HG03565 (cell line): ENCODE data around the gene MINDY2.
"Not testable (repeated sequence)": the region's sequence is repeated elsewhere in the genome, so short reads cannot be mapped to it uniquely, and the experiment has no call there.

Experiments
- ATAC-seq: cut with Tn5 transposase; IDR thresholded peaks from one replicate; pipeline ENCODE4 v1.9.1; 2021; ENCODE audit warnings: mild to moderate bottlenecking, moderate library complexity; ENCODE audit not compliant: unreplicated experiment

MINDY2 gene

DNA sequence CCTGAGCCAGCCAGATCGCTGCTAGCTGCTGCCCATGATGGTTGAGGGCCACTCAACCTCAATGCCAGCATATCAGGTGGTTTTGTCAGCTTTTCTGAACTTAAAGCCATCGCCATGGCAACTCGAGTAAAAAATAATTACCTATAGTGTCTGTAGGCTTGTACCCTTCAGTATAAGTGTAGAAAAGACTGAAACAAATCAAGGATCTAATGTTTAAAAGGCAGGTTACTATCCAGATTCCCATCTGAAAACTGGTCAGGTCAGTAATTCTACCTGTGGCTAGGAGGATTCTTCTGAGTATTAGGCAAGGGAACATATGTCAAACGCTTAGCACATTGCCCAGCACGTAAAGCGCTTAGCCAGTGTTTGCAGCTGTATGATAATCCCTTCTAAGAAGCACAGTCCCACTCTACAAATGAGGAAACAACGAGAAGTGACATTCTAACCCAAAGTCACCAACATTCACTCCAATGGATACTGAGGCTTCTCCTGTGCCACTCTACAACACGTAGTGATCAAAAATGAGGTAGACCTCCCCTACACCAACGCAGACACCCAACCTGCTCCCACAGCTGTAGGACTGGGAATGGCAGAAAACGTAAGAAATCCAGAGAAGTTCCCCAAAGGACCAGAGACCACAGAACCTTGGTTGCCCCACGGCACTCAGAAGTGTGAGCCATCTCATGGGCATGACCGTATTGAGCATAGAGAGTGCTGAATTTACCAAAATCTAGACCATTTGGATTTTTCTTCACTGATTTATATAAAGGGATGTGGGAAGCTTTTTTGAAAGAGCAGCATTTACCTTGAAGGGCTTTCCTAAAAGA, 107.1 kb downstream of the MINDY2 start:
- ATAC-seq: no peak

DNA sequence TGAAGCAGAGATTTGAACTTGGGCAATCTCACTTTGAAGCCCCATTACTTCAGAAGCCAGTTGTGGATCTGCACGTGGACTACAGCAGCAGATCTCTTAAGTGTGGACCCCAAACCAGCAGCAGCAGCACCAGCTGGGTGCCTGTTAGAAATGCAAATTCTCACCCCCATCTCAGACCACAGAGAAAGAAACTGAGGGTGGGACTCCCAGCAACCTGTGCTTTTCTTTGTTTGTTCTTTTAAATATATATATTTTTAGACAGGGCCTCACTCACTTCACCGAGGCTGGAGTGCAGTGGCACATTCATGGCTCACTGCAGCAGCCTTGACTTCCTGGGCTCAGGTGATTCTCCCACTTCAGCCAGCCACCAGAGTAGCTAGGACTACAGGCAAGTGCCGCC, 109.2 kb downstream of the MINDY2 start:
- no peak for ATAC-seq

DNA sequence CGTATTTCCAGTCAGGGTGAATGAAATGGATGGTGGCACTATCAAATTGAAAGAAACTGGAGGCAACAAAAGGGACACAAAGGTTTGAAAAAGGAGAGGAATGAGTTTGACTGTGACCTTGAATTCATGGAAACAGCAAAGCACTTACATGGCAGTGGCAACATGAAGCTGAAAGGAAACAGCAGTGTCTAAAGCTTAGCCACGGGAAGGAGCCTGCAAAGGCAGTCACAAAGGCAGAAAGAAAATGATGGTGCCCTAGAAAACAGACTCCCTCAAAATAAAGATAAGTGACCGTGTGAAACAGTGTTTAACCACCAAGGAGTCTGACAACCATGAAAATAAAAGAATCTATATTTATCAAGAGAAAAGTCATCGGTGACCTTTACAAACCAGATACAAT, 111.1 kb downstream of the MINDY2 start:
- ATAC-seq: no peak

DNA sequence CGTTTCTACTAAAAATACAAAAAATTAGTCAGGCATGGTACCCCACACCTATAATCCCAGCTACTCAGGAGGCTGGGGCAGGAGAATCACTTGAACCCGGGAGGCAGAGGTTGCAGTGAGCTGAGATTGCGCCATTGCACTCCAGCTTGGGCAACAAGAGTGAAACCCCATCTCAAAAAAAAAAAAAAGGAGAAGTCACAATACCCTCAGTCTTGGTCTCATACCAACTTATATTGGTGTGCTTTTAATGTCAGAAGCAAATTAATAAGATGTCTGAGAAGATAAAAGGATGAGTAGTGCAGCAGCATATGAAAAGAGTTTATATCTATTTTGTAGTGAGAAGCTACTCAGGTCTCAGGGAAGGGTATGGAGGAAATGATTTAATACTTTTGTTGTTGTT, 112.8 kb downstream of the MINDY2 start:
- ATAC-seq: not testable (repeated sequence)

DNA sequence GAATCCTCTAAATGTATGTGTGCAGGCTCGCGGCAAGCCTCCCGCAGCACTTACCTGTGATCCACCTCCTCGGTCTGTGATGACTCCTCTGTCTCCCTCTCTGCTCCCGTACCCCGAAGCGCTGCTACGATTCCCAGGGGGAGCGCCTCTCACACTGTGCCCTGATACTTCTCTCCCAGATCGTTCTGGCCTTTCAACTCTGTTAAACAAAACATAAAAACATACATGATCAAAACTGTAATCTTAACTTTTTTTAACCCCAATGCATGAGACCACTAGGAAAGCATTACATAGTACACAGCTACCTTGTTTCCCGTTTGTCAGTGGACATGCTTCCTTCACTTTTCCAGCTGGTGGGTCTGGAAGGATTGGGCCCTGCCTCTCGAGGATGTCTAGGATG, 115.8 kb downstream of the MINDY2 start:
- ATAC-seq: no peak

DNA sequence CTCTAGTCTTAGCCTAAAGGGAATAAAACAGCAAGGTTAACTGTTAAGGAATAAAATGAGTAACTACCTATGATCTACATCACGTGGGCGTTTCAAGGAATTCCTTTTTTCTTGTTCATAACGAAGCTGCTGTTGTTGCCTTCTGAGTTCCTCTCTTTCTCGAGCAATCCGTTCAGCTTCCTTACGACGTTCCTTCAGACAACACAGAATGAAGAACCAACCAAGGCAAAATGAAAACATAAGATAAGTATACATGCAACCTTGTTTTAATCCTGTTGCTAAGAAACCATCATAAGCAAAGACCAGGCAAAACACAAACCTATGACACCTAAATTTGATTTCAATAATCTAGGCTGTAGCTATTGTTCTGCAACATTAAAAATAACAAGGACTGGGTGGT, 118.3 kb downstream of the MINDY2 start:
- no peak for ATAC-seq

DNA sequence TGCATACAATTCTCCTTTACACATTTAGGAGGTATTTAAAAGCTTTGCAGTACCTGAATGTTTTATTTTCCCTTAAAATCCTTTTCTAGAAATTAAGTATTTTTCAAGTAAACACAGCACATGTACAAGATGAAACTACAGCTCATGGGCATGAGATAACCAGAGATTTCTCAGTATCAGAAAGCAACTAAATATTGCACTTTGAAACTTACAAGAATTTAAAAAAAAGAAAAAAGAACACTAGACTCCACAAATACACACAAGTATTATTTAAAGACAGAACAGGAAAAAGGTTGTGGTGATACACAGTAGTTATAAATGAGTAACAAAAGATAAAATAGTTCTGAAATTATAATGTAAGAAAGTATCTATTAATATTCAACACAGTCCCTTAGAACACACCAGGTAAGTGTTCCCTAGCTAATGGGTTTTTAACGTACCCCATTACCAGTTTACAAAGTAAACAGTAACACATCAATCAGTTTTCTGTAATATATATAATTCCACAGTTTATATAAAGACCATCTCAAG, 127.1 kb downstream of the MINDY2 start:
- no peak for ATAC-seq

DNA sequence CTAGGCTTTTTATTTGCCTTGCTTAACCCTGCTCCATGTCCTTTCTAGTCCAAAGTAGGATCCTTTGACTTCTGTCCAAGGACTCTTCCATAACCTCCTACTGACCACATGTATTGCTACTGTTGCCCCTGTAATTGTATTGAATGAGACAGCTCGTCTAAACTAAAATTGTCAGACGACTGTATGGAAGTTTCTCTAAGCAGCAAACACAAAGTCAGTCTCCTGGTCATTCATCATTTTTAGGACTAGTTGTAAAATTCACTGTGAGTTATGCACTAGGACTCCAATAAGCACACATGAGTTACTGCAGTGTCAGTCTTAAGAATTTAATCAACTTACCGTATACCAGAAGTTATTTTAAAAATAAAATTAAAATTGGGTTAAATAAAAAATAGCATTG, 129.5 kb downstream of the MINDY2 start:
- no peak for ATAC-seq

DNA sequence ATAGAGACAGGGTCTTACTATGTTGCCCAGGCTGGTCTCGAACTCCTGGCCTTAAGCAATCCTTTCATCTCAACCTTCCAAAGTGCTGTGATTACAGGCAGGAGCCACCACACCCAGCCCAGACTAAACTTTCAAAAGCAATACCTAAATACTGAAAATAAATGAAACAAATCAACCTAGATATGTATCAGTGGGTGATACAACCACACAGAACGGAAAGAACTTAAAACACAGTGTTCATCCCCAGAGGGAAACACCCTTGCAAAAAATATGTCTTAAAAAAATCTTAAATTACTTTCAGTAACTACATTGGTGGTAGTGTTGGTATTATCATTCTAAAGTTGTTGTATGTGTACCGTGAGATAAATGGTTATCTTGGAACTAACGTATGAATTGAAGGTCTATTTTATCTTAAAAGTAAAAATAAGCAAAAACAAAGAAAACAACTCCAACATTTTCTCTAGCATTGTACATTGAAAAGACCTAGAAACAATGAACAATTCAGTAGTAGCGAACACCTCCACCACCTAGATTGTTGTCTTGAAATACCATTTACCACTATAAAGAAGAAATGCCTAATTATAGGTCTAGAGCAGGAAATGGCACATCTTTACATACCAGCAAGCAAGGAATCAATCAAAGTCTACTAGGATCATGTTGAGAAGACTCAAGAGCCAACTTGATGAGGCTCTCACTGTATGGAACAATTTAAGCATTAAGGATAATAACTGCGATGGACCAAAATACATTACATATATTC, 137.6 kb downstream of the MINDY2 start:
- no peak for ATAC-seq

DNA sequence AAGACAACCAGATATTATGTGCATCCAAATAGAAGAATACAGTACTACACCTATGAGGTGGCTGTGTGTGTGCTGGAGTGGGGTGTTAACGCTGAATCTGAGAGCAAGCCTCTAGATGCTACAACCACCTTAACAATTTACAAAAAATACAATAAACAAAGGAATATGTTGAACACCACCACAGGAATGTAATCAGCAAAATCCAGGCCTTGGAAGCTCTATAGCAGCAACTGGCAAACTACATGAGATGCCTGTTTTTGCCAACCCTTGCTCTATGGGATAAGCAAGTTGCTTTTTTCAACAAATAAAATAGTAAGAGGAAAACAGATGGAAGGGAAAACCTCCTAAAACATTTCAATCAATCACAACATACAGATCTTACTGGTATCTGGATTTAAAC, 138.5 kb downstream of the MINDY2 start:
- ATAC-seq: no peak

DNA sequence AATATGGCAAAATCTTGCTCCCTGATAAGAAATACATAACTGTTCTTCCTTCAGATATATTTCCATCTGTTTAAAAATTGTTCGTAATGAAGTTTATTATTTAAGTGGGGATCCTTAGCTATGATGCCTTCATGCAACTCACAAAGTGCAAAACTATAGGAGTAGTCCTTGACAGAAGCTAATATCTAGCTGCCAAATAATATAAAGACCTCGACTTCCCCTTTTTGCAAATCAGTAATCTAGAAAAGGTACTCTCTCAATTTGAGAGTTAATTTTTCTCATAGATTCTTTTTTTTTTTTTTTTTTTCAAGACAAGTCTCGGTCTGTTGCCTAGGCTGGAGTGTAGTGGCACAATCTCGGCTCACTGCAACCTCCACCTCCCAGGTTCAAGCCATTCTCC, 139.4 kb downstream of the MINDY2 start:
- ATAC-seq: no peak
